Activated T-helper 2 cell treated with anti-CD3 and anti-CD28 coated beads, Interferon-gamma antibody, Interleukin-2, Interleukin-4, amounts not matched to agents 10 μg/mL and 5 μg/mL and 100 μg/mL, durations not matched to agents 14 hours and 24 hours and 36 hours (primary cell): ENCODE data around the gene DLG2. TPM values are rescaled to one million over a fixed set of nuclear protein-coding genes. Genes with fewer than 3 reads are reported as not detected.

Experiments used
- DNase-seq: peaks from one replicate; pipeline ENCODE4 v3.0.0; 2021; ENCODE audit warnings: low spot score
- H3K27ac Mint-ChIP-seq: one replicate; pipeline ENCODE4 v1.8.0; 2021; ENCODE audit warnings: mixed read lengths
- H3K27me3 Mint-ChIP-seq: one replicate; pipeline ENCODE4 v1.8.0; 2021; ENCODE audit warnings: low read depth, mixed read lengths
- H3K36me3 Mint-ChIP-seq: one replicate; pipeline ENCODE4 v1.8.0; 2021; ENCODE audit warnings: low read depth, mixed read lengths
- H3K4me1 Mint-ChIP-seq: one replicate; pipeline ENCODE4 v1.8.0; 2021; ENCODE audit warnings: low read depth, mixed read lengths
- H3K4me3 Mint-ChIP-seq: one replicate; pipeline ENCODE4 v1.8.0; 2021; ENCODE audit warnings: low read depth, mild to moderate bottlenecking, moderate library complexity, mixed read lengths
- H3K9me3 Mint-ChIP-seq: one replicate; pipeline ENCODE4 v1.8.0; 2021; ENCODE audit warnings: mixed read lengths
- intact Hi-C: fragments of 100-400 bp; cut with micrococcal nuclease; formaldehyde crosslinking; loops from one replicate; pipeline ENCODE4 v1.15.1; 2023
- total RNA-seq: library from RNA; stranded (reverse); gene quantifications from 2 replicates; pipeline ENCODE4 v1.2.3, GENCODE V29; 2022

The DLG2 gene
- total RNA-seq, 1 donor from 2014 or later: 1.8 TPM

- H3K4me3 Mint-ChIP-seq: no peak overlapping the region
- no peaks in the 10 kb centered on the region for H3K9me3 Mint-ChIP-seq
- intact Hi-C loops: loop anchor here (2.0 to 10.0 kb wide), 2 partner anchors 259 to 1219 kb away; partner anchors contain the start of gene CCDC83
- no peaks in the 10 kb centered on the region for H3K4me1 Mint-ChIP-seq
- H3K27me3 Mint-ChIP-seq: peaks cover 15% of the 10 kb centered on the region
- no peak for DNase-seq
- H3K36me3 Mint-ChIP-seq: no peaks in the 10 kb centered on the region
- H3K27ac Mint-ChIP-seq: no peak overlapping the region
These were observed 31.8 kb downstream of the DLG2 start for GRCh38 chr11:85595285-85595884.

- no peak for DNase-seq
- intact Hi-C loops: loop anchor here (5.0 to 10.0 kb wide), 3 partner anchors 71 to 1224 kb away; no protein-coding TSS in a partner anchor
- H3K27ac Mint-ChIP-seq: no peak overlapping the region
- no peaks in the 10 kb centered on the region for H3K36me3 Mint-ChIP-seq
- peaks cover 10% of the 10 kb centered on the region for H3K9me3 Mint-ChIP-seq
- no peaks in the 10 kb centered on the region for H3K4me1 Mint-ChIP-seq
- H3K4me3 Mint-ChIP-seq: no peak overlapping the region
- H3K27me3 Mint-ChIP-seq: peaks cover 17% of the 10 kb centered on the region
These were observed 36.2 kb downstream of the DLG2 start for GRCh38 chr11:85590848-85591483.

- intact Hi-C loops: no loop called here
- Mint-ChIP-seq H3K4me3 (no peak overlapping the region), H3K36me3 (no peaks in the 10 kb centered on the region), H3K4me1 (no peaks in the 10 kb centered on the region), H3K27me3 (peaks cover 27% of the 10 kb centered on the region), H3K9me3 (peaks cover 10% of the 10 kb centered on the region), H3K27ac (no peak overlapping the region)
- DNase-seq: no peak
These were observed 37.8 kb downstream of the DLG2 start for GRCh38 chr11:85589373-85589772.

GRCh38 chr11:85582111-85582510 lies 45.0 kb downstream of the DLG2 start:
- Mint-ChIP-seq H3K4me1 (no peaks in the 10 kb centered on the region), H3K9me3 (peaks cover 8% of the 10 kb centered on the region), H3K27ac (no peak overlapping the region), H3K36me3 (no peaks in the 10 kb centered on the region), H3K27me3 (peaks cover 18% of the 10 kb centered on the region), H3K4me3 (no peak overlapping the region)
- intact Hi-C loops: no loop called here
- no peak for DNase-seq

GRCh38 chr11:85575388-85575787 lies 51.8 kb downstream of the DLG2 start:
- H3K27ac Mint-ChIP-seq: no peak overlapping the region

GRCh38 chr11:85572056-85572455 lies 55.1 kb downstream of the DLG2 start:
- peaks cover 6% of the 10 kb centered on the region for H3K4me1 Mint-ChIP-seq
- no peak overlapping the region for H3K27ac Mint-ChIP-seq
- H3K36me3 Mint-ChIP-seq: no peaks in the 10 kb centered on the region
- H3K4me3 Mint-ChIP-seq: no peak overlapping the region
- intact Hi-C loops: no loop called here
- no peaks in the 10 kb centered on the region for H3K9me3 Mint-ChIP-seq
- peaks cover 17% of the 10 kb centered on the region for H3K27me3 Mint-ChIP-seq
- DNase-seq: no peak

More at GRCh38 chr11:85575388-85575787, 51.8 kb downstream of the DLG2 start:
- DNase-seq: no peak
- Mint-ChIP-seq H3K9me3 (peaks cover 8% of the 10 kb centered on the region), H3K27me3 (peaks cover 7% of the 10 kb centered on the region), H3K4me1 (no peaks in the 10 kb centered on the region), H3K4me3 (no peak overlapping the region), H3K36me3 (no peaks in the 10 kb centered on the region)
- intact Hi-C loops: no loop called here

GRCh38 chr11:85569525-85569924 lies 57.6 kb downstream of the DLG2 start:
- no peak overlapping the region for H3K27ac Mint-ChIP-seq
- H3K27me3 Mint-ChIP-seq: peaks cover 19% of the 10 kb centered on the region
- intact Hi-C loops: no loop called here
- DNase-seq: no peak
- no peak overlapping the region for H3K4me3 Mint-ChIP-seq
- H3K9me3 Mint-ChIP-seq: no peaks in the 10 kb centered on the region
- H3K4me1 Mint-ChIP-seq: peaks cover 6% of the 10 kb centered on the region
- no peaks in the 10 kb centered on the region for H3K36me3 Mint-ChIP-seq

- no peak overlapping the region for H3K27ac Mint-ChIP-seq
- intact Hi-C loops: no loop called here
- no peaks in the 10 kb centered on the region for H3K36me3 Mint-ChIP-seq
- H3K9me3 Mint-ChIP-seq: no peaks in the 10 kb centered on the region
- DNase-seq: no peak
- no peaks in the 10 kb centered on the region for H3K4me1 Mint-ChIP-seq
- H3K27me3 Mint-ChIP-seq: no peaks in the 10 kb centered on the region
- H3K4me3 Mint-ChIP-seq: no peak overlapping the region
These were observed 68.7 kb downstream of the DLG2 start for GRCh38 chr11:85558411-85558810.

GRCh38 chr11:85551881-85552280 lies 75.3 kb downstream of the DLG2 start:
- Mint-ChIP-seq H3K27me3 (no peaks in the 10 kb centered on the region), H3K4me1 (no peaks in the 10 kb centered on the region), H3K9me3 (no peaks in the 10 kb centered on the region), H3K27ac (no peak overlapping the region), H3K4me3 (no peak overlapping the region), H3K36me3 (no peaks in the 10 kb centered on the region)
- intact Hi-C loops: no loop called here
- DNase-seq: no peak

GRCh38 chr11:85541683-85542082 lies 85.5 kb downstream of the DLG2 start:
- Mint-ChIP-seq H3K27me3 (no peaks in the 10 kb centered on the region), H3K36me3 (no peaks in the 10 kb centered on the region), H3K4me3 (no peak overlapping the region), H3K9me3 (peaks cover 6% of the 10 kb centered on the region), H3K27ac (no peak overlapping the region), H3K4me1 (no peaks in the 10 kb centered on the region)
- DNase-seq: no peak
- intact Hi-C loops: no loop called here

GRCh38 chr11:85540635-85541205 lies 86.4 kb downstream of the DLG2 start:
- Mint-ChIP-seq H3K27me3 (no peaks in the 10 kb centered on the region), H3K4me1 (no peaks in the 10 kb centered on the region), H3K9me3 (peaks cover 6% of the 10 kb centered on the region), H3K36me3 (no peaks in the 10 kb centered on the region), H3K4me3 (no peak overlapping the region), H3K27ac (no peak overlapping the region)
- no peak for DNase-seq
- intact Hi-C loops: no loop called here

- H3K9me3 Mint-ChIP-seq: peaks cover 6% of the 10 kb centered on the region
- no peaks in the 10 kb centered on the region for H3K36me3 Mint-ChIP-seq
- no peak overlapping the region for H3K4me3 Mint-ChIP-seq
- H3K27ac Mint-ChIP-seq: no peak overlapping the region
- H3K4me1 Mint-ChIP-seq: no peaks in the 10 kb centered on the region
- intact Hi-C loops: no loop called here
- no peak for DNase-seq
- H3K27me3 Mint-ChIP-seq: no peaks in the 10 kb centered on the region
These were observed 87.0 kb downstream of the DLG2 start for GRCh38 chr11:85540181-85540580.

- no peak overlapping the region for H3K27ac Mint-ChIP-seq
- intact Hi-C loops: no loop called here
- H3K4me3 Mint-ChIP-seq: no peak overlapping the region
- peaks cover 11% of the 10 kb centered on the region for H3K9me3 Mint-ChIP-seq
- H3K4me1 Mint-ChIP-seq: no peaks in the 10 kb centered on the region
- no peaks in the 10 kb centered on the region for H3K36me3 Mint-ChIP-seq
- no peaks in the 10 kb centered on the region for H3K27me3 Mint-ChIP-seq
- DNase-seq: no peak
These were observed 87.4 kb downstream of the DLG2 start for GRCh38 chr11:85539740-85540139.
